Gastroesophageal sphincter (tissue), 3 donors: Measurements from ENCODE around the gene NCOA5.

ENCODE experiments used
- EP300 ChIP-seq: sonication (generic); formaldehyde crosslinking; IDR thresholded peaks from one replicate; pipeline ENCODE4 v1.6.1; 2017; ENCODE audit warnings: antibody characterized with exemption, mild to moderate bottlenecking
- POLR2A ChIP-seq, 2 donors: fragments of 450-650 bp; IDR thresholded peaks; one replicate each; pipeline ENCODE4 v1.6.1; 2017; ENCODE audit warnings: antibody characterized with exemption in 2 of 2, mild to moderate bottlenecking in 2 of 2, moderate library complexity in 1 of 2
- POLR2AphosphoS5 ChIP-seq: sonication (generic); formaldehyde crosslinking; IDR thresholded peaks from one replicate; pipeline ENCODE4 v1.6.1; 2017; ENCODE audit warnings: antibody characterized with exemption
- TF ChIP-seq, protein P1 (sequence below), 4 experiments: fragments of 200-600 bp in 2 of 4; fragments of 450-650 bp in 2 of 4; sonication (generic) in 1 of 4; IDR thresholded peaks; one replicate each; pipeline ENCODE4 v1.5.1; 2017 to 2019; ENCODE audit warnings: antibody characterized with exemption in 4 of 4, mild to moderate bottlenecking in 2 of 4, moderate library complexity in 2 of 4

GRCh38 chr20:46017272-46017671 is 72.5 kb downstream of the NCOA5 start:
- no peak for TF ChIP-seq POLR2AphosphoS5
- no peak for TF ChIP-seq POLR2A (IDR thresholded peaks at IDR 0.05)
- TF ChIP-seq, protein P1, sequence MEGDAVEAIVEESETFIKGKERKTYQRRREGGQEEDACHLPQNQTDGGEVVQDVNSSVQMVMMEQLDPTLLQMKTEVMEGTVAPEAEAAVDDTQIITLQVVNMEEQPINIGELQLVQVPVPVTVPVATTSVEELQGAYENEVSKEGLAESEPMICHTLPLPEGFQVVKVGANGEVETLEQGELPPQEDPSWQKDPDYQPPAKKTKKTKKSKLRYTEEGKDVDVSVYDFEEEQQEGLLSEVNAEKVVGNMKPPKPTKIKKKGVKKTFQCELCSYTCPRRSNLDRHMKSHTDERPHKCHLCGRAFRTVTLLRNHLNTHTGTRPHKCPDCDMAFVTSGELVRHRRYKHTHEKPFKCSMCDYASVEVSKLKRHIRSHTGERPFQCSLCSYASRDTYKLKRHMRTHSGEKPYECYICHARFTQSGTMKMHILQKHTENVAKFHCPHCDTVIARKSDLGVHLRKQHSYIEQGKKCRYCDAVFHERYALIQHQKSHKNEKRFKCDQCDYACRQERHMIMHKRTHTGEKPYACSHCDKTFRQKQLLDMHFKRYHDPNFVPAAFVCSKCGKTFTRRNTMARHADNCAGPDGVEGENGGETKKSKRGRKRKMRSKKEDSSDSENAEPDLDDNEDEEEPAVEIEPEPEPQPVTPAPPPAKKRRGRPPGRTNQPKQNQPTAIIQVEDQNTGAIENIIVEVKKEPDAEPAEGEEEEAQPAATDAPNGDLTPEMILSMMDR (IDR thresholded peaks at IDR 0.05) = no peak
- no peak for TF ChIP-seq EP300
